ENCODE data around the gene NSUN6. TPM values are rescaled to one million over a fixed set of nuclear protein-coding genes. Genes with fewer than 3 reads are reported as not detected.
A peak's percentile ranks its signal among the peaks of the same experiment; 100 is the strongest.

The NSUN6 gene
- total RNA-seq, 6 experiments from 2014 or later: 3.7 to 6.0 (median 5.3) TPM

DNA sequence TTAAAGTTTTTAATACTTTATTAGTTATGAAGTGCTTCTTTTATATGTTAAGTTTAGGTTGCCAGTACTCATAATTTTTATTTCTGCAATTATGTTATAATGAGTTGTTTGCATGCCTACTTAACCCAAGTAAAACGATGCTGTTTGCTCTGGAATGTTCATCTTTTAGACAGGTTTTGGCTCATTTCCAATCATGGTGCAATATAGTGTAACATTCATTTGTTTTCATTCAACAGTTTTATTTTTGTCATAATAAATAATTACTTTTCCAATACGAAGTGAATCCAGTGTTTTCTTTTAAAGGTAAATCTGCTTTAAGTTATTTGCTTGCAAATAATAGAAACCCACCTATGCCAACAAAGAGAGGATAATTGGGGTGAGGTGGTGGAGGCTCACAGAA is 30.0 kb upstream of the NSUN6 start:
- peaks cover 12% of the 10 kb centered on the region for H3K36me3 Mint-ChIP-seq (ENCODE audit: low read depth)
- DNase-seq: no peak
- H3K27ac Mint-ChIP-seq: peak overlapping the region; percentile 74
- peaks cover 48% of the 10 kb centered on the region for H3K4me1 Mint-ChIP-seq (ENCODE audit: low read depth)
- H3K9me3 Mint-ChIP-seq: no peaks in the 10 kb centered on the region
- peak overlapping the region; percentile 54 for H3K4me3 Mint-ChIP-seq
- TF ChIP-seq, protein P1, sequence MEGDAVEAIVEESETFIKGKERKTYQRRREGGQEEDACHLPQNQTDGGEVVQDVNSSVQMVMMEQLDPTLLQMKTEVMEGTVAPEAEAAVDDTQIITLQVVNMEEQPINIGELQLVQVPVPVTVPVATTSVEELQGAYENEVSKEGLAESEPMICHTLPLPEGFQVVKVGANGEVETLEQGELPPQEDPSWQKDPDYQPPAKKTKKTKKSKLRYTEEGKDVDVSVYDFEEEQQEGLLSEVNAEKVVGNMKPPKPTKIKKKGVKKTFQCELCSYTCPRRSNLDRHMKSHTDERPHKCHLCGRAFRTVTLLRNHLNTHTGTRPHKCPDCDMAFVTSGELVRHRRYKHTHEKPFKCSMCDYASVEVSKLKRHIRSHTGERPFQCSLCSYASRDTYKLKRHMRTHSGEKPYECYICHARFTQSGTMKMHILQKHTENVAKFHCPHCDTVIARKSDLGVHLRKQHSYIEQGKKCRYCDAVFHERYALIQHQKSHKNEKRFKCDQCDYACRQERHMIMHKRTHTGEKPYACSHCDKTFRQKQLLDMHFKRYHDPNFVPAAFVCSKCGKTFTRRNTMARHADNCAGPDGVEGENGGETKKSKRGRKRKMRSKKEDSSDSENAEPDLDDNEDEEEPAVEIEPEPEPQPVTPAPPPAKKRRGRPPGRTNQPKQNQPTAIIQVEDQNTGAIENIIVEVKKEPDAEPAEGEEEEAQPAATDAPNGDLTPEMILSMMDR (IDR thresholded peaks at IDR 0.05): no peak
- H3K27me3 Mint-ChIP-seq (ENCODE audit: insufficient read depth): no peaks in the 10 kb centered on the region

- Mint-ChIP-seq H3K27me3 (ENCODE audit: insufficient read depth) (no peaks in the 10 kb centered on the region), H3K4me1 (ENCODE audit: low read depth) (peaks cover 48% of the 10 kb centered on the region), H3K36me3 (ENCODE audit: low read depth) (peaks cover 12% of the 10 kb centered on the region), H3K9me3 (no peaks in the 10 kb centered on the region), H3K27ac (peak overlapping the region; percentile 45; the same call in 1 of the 2 replicates), H3K4me3 (no peak overlapping the region)
- TF ChIP-seq, protein P1 (IDR thresholded peaks at IDR 0.05): no peak
- DNase-seq: no peak
These were observed 29.4 kb upstream of the NSUN6 start for GRCh38 chr10:18680754-18681153.

- no peaks in the 10 kb centered on the region for H3K27me3 Mint-ChIP-seq (ENCODE audit: insufficient read depth)
- TF ChIP-seq, protein P1 (IDR thresholded peaks at IDR 0.05): no peak
- H3K4me3 Mint-ChIP-seq: no peak overlapping the region
- H3K9me3 Mint-ChIP-seq: no peaks in the 10 kb centered on the region
- H3K36me3 Mint-ChIP-seq (ENCODE audit: low read depth): peaks cover 6% of the 10 kb centered on the region; the same call in 1 of the 2 replicates
- no peak overlapping the region for H3K27ac Mint-ChIP-seq
- no peak for DNase-seq
- no peaks in the 10 kb centered on the region for H3K4me1 Mint-ChIP-seq (ENCODE audit: low read depth)
These were observed 23.9 kb upstream of the NSUN6 start for GRCh38 chr10:18675086-18675801.

DNA sequence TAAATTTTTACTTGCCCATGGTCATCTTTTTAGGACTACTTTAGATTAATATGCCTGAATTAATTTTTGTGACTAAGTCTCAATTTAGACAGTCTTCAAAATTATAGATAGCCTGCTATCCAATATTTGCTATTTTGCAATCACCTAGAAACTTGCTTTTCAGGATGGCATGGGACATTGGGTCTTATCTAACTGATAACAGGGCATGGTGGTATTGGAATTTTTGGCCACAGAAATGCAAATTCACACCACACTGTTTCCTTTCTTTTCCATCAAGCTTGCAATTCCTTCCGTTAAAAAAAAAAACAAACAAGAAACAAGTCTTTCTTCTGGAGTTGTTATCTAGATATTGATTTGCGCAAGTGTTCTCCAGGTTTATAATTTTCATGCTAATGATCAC is 16.6 kb upstream of the NSUN6 start:
- TF ChIP-seq, protein P1 (IDR thresholded peaks at IDR 0.05): no peak
- Mint-ChIP-seq H3K4me3 (no peak overlapping the region), H3K9me3 (no peaks in the 10 kb centered on the region), H3K27me3 (ENCODE audit: insufficient read depth) (peaks cover 1% of the 10 kb centered on the region; the same call in 1 of the 2 replicates), H3K4me1 (ENCODE audit: low read depth) (peaks cover 30% of the 10 kb centered on the region), H3K36me3 (ENCODE audit: low read depth) (peaks cover 6% of the 10 kb centered on the region; the same call in 1 of the 2 replicates), H3K27ac (no peak overlapping the region)
- DNase-seq: no peak

GRCh38 chr10:18666810-18667209 is 15.4 kb upstream of the NSUN6 start:
- Mint-ChIP-seq H3K9me3 (no peaks in the 10 kb centered on the region), H3K27me3 (ENCODE audit: insufficient read depth) (peaks cover 1% of the 10 kb centered on the region; the same call in 1 of the 2 replicates), H3K27ac (peak overlapping the region; percentile 23; the same call in 1 of the 2 replicates), H3K36me3 (ENCODE audit: low read depth) (peaks cover 6% of the 10 kb centered on the region; the same call in 1 of the 2 replicates), H3K4me1 (ENCODE audit: low read depth) (peaks cover 37% of the 10 kb centered on the region), H3K4me3 (peak overlapping the region; percentile 22)
- peak; percentile 46 for DNase-seq
- TF ChIP-seq, protein P1 (IDR thresholded peaks at IDR 0.05): no peak

Data from HFFc6 (cell line).